ENCODE measurements around the gene ZFPL1.

Gene ZFPL1

DNA sequence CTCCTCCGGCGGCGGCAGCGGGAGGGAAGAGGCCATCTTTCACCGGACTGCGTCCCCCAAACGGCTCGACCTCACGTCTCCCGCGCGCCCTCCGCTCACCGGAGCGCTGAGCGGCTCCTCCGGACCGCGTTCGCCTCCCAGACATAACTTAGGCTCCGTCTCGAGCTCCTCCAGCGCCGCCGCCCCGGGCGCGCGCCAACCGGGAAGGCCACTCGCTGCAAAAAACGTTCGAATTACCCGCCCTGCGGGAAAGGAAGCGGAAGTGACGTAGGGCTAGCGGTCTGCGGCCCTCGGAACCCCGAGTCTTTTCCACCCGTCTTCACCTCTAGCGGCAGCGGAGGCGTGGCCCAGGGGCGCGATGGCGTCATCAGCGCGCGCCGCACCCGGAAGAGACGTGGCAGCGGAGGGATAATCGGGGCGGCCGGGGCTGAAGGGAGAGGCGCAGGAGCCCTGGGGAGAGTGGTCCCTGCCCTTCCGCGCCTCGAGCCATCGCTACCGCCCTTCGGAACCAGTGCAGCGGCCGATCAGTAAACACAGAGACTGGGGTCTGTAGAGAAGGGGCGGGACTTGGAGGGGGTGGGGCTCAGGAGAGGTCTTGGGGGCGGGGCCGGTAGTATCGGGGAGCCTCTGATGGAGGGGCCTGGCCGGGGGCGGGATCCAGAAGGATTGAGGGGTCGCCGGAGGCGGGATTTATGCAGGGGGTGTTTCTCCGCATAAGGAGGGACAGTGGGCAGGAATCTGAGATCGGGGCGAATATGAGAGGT is at the start of gene ZFPL1, which contains the start of gene CDCA5:
Gene ZFPL1, plus strand, starts transcription at position 389 of the 764 bp plus-strand sequence. CDS start 477 bp downstream, outside the sequence.
Gene CDCA5, minus strand, starts transcription at position 207 of the 764 bp plus-strand sequence. Its CDS starts 62 bp downstream, at position 145.
- peak; percentile 89 for DNase-seq (ENCODE audit: extremely low read depth, low read depth)
- TF ChIP-seq, protein P1, sequence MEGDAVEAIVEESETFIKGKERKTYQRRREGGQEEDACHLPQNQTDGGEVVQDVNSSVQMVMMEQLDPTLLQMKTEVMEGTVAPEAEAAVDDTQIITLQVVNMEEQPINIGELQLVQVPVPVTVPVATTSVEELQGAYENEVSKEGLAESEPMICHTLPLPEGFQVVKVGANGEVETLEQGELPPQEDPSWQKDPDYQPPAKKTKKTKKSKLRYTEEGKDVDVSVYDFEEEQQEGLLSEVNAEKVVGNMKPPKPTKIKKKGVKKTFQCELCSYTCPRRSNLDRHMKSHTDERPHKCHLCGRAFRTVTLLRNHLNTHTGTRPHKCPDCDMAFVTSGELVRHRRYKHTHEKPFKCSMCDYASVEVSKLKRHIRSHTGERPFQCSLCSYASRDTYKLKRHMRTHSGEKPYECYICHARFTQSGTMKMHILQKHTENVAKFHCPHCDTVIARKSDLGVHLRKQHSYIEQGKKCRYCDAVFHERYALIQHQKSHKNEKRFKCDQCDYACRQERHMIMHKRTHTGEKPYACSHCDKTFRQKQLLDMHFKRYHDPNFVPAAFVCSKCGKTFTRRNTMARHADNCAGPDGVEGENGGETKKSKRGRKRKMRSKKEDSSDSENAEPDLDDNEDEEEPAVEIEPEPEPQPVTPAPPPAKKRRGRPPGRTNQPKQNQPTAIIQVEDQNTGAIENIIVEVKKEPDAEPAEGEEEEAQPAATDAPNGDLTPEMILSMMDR (IDR thresholded peaks at IDR 0.05; ENCODE audit: low read depth, low read length), result no peak

DNA sequence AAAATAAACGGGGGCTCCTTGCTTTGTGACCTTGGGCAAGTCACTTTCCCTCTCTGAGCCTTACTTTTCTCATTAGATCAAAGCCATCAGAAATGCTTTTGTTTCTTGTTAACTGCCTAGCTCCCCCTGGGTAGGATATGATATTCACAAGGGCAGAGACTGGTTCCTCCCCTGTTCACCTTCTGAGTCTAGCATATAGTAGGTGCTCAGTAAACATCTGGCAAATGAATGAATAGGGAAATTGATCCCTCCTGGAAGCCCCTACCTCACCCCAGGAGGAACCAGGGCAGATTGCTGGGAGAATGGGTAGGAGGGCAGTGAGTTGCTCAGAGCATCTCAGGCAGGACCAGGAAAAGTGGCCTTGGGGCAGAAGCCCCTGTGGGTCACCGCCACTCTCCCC is 49.6 kb upstream of the ZFPL1 start:
- no peak for DNase-seq (ENCODE audit: extremely low read depth, low read depth)
- TF ChIP-seq, protein P1 (IDR thresholded peaks at IDR 0.05; ENCODE audit: low read depth, low read length), result no peak

DNA sequence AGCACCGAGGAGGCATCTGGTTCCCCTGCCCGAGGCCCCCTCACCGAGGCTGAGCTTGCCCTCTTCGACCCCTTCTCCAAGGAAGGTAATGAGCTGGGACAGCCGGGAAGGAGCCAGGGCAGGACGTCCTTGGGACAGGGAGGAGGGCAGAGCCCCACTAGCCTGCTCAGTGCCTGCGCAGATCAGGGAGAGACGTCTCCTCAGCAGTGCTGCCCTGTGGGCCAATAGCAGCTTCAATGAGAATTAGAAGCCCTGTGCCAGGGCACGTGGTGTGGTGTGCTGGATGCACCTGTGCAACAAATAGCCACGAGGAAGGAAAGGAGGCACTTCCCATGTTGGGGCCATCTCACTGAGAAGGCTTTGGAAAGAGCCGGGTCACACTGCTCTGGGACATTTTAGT is 48.4 kb upstream of the ZFPL1 start:
- DNase-seq (ENCODE audit: extremely low read depth, low read depth), result no peak
- TF ChIP-seq, protein P1 (IDR thresholded peaks at IDR 0.05; ENCODE audit: low read depth, low read length), result no peak

DNA sequence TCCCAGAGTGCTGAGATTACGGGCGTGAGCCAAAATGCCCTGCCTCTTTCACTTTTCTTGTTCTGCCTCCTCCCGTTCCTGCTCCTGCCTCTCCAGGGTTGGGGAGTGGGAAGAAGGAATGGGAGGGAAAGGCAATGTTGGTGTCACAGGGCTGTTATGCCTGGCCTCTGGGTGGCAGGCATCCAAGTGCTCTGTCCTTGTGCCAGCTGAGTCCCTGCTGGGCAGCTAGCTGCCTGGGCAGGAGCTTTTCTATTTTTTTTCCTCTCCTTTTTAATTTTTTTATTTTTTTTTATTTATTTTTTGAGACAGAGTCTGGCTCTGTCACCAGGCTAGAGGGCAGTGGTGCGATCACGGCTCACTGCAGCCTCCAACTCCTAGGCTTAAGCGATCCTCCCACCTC is 47.1 kb upstream of the ZFPL1 start:
- TF ChIP-seq, protein P1 (IDR thresholded peaks at IDR 0.05; ENCODE audit: low read depth, low read length), result no peak
- no peak for DNase-seq (ENCODE audit: extremely low read depth, low read depth)

DNA sequence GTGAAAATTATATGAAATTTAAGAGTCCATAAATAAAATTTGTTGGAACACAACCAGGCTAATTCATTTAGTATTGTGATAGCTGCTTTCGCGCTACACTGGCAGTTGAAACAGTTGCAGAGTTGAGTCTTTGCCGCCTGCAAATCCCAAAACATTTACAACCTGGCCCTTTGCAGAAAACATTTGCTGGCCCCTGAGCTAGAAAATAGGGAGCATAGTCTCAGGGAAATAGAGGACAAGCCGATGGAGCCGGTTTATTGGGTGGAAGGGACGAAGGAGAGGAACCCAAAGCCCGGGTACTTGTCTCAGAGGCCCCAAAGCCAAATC is 43.5 kb upstream of the ZFPL1 start:
- no peak for DNase-seq (ENCODE audit: extremely low read depth, low read depth)
- TF ChIP-seq, protein P1 (IDR thresholded peaks at IDR 0.05; ENCODE audit: low read depth, low read length), result no peak

DNA sequence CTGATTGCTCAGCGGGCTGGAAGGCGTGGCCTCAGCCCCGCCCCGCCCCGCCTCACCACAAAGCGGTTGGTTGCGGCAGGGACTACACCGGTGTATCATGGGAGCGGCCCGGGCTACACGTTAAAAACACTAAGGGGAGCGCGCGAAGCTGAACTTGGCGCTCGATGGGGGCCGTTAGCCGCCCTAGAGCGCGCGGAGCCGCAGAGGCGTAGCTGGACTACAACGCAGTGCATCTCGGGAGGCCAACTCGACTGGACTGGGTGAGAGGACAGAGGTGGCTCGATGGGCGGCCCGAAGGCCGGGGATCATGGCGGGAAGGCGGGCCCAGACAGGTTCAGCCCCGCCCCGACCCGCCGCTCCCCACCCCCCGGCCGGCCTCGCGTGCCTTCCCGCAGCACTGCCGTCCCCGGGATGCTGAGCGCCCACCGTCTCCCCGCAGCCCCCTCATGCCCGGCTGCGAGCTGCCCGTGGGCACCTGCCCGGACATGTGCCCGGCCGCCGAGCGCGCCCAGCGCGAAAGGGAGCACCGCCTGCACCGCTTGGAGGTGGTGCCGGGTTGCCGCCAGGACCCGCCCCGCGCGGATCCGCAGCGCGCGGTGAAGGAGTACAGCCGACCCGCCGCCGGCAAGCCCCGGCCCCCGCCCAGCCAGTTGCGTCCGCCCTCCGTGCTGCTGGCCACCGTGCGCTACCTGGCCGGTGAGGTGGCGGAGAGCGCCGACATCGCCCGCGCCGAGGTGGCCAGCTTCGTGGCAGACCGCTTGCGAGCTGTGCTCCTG is 43.0 kb upstream of the ZFPL1 start, which contains the start of gene SAC3D1:
Gene SAC3D1, plus strand, starts transcription at position 364 of the 776 bp plus-strand sequence. Its CDS starts 83 bp downstream, at position 447.
- TF ChIP-seq, protein P1 (IDR thresholded peaks at IDR 0.05; ENCODE audit: low read depth, low read length), result no peak
- DNase-seq (ENCODE audit: extremely low read depth, low read depth), result peak; percentile 77

DNA sequence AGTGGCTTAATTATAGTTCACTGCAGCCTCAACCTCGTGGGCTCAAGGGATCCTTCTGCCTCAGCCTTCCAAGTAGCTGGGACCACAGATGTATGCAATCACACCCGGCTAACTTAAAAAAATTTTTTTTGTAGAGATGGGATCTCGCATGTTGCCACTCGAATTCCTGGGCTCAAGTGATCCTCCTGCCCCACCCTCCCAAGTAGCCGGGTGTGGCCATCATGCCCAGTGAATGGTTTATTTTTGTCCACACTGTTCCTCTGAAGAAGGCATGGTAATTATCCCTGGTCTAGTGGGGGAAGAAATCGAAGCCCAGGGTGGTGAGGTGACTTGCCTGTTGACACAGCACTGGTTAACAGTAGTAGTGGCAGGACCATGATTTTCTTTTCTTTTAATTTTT is 41.1 kb upstream of the ZFPL1 start:
- TF ChIP-seq, protein P1 (IDR thresholded peaks at IDR 0.05; ENCODE audit: low read depth, low read length), result no peak

More for the DNA sequence above, 41.1 kb upstream of the ZFPL1 start:
- DNase-seq (ENCODE audit: extremely low read depth, low read depth), result no peak
